HG02571 (cell line): ENCODE data around the gene GAB1.
"Not testable (repeated sequence)": the region's sequence is repeated elsewhere in the genome, so short reads cannot be mapped to it uniquely, and the experiment has no call there.

Experiments used
- ATAC-seq: cut with Tn5 transposase; IDR thresholded peaks from one replicate; pipeline ENCODE4 v1.9.1; 2021; ENCODE audit warnings: mild to moderate bottlenecking, moderate library complexity; ENCODE audit not compliant: unreplicated experiment

The GAB1 gene

DNA sequence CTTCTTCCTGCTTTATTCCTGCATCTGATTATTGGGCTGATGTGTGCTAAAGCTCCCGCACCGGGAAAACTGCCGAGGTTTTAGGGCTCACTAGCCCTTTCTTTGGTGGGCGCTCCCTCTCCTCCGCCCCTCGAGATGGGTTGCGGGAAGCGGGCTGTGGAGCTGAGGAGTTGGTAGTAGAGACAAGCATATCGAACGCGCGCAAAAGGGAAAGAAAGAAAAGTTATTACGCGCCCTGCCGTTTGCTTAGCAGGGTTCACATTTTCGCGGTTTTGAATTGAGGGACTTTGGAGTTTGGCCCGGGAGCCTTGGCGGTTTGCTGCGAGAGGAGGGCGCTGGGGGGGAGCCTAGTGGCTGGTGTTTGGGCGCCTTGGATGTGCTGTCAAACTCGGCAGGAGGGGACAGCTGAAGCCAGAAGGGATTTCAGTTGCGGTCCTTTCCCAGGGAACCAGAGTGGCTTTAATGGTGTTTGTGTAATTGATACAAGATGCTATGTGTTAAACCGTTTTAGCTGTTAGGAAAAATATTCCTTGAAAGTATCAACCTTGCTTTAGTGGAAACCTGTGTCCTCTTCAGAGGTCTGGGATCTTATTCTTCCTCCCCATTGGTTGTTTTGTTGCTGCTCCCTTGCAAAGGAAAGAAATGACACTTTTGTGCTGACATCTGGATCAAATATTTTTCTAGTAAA is 1.1 kb downstream of the GAB1 start:
- ATAC-seq, result no peak

DNA sequence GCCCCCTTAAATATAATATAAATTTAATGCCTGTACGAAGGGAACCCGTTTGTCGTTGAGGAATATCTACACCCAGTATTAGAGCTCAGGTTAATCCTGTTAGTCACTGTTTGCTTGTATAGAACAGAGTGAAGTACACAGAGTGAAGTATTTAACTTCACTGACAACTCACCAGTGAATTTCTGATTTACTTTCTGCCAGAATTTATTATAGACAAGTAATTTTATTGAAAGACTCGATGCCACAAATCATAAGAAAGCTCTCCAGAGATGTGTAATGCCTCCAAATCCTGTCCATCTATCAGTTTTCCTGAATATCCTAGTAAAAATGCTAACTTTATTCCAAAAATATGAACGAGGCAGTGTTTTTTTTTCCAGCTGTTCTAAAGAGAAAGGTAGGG is 1.6 kb downstream of the GAB1 start:
- ATAC-seq, result no peak

DNA sequence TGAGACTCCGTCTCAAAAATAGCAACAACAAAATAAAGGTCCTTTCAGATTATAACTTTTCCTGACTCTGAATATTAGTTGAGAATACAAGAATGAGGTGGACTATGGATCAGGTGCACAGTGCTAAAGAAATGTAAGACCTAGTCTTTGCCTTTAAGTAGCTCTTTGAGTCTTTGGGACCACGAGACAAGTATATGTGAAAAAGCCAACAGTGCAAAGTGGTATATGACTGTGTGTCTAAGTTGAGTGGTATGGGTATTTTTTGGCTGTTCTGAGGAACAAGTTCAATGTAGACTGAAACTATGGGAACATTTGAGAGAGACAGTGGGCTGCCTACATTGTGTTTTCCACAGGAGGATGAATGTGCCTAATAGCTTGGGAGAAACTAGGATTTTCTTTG is 2.8 kb downstream of the GAB1 start:
- no peak for ATAC-seq

DNA sequence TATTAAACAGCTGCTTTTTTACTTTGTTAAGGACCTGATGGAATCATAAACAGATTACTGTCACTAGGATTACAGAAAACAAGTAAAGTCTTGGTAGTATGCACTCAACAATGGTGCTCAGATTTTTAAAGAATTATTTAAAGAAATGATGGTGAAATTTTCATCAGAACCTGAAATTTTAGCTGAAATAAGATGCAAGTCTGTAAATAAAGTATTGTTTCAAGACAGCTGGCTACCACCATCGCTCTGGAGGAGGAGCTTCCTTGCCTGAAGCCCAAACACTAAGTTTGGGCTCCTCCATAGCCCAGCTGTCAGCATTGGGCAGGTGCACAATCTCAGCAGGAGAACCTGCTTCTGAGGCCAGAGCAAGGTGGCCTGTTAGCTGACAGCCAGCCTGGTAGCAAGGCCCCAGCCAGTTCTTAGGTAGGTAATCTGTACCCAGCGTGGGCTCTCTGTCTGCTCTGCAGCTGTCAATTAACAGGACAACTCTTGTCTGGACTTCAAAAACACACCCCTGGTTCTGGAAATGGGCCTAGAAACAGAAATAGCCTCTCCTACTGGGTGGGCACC is 4.6 kb downstream of the GAB1 start:
- ATAC-seq, result no peak

DNA sequence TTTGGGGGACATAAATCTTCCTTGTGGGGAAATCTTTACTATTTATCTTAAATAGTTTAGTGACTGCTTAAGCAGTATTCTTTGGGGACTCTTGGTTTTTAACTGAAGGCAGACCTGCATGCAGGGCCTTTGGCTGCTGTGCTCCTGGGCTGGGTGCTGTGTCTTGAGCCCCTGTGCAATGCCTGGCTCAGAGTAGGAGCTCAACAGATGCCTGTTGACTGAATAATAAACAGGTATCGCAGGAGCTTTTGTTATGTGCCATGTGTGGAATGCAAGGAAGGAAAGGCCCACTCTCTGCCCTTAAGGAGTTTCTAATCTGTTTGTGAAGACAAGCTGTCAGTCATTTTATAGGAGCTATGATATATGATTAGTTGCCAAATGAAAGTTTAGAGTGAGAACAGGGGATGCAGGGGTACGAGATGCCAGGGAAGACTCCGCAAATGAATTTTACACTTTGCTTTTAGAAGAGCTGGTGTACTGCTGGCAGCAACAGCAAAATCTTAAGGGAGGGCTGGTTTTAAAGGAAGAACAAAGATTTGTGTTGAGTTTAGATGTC is 6.7 kb downstream of the GAB1 start:
- ATAC-seq, result no peak

DNA sequence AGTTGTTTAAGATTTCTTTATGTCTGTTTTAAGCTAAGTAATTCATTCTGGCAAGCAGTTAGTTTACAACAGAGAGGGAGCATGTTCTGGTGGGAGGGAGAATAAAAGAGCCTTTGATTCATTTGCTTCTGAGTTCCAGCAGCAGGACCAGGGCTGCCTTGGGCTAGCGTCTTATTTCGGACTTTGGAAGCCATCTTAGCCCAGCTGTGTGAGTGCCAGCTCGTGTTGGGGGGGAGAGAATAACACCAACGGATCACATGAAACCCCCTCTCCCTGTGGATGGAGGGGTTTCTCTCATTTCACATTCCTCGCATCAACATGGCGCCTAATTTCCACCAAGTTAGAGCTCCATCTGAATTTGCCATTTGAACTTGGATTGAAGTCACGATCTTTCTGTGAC is 7.4 kb downstream of the GAB1 start:
- no peak for ATAC-seq

DNA sequence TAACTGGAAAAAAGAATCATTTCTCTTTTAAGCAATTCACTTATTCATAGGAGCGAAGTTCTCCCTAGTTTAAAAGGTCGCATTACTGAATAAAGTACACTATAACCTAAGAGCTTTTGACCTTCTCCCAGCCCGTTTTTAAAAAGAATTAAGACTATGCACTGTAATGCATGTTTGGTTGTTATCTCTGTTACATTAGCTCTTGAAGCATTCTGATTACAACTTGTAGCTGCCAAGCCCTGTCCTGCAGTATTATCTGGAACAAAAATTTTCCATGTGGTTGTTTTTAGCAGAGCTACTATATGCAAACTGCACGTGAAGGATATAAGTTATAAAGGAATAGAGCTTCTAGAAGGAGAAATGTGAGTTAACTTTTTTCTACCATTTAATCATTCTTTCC is 8.1 kb downstream of the GAB1 start:
- ATAC-seq, result no peak

DNA sequence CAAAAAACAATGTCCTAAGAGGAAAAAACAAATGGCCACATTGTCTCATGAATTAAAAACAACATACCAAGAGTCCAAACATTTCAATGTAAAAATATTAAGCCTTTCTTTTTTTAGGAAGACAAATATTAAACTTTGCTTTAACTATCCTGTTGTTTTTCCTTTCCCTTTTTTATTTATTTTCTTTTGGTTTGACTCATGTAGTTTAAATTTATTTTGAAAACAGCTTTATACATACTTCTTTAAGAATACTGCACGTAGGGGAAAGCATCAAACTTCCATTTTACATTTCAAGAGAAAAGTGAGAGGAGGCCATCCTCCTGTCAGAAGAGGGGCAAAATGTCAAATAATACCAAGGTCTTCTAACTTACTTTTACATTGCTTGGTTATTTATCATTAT is 8.7 kb downstream of the GAB1 start:
- no peak for ATAC-seq

DNA sequence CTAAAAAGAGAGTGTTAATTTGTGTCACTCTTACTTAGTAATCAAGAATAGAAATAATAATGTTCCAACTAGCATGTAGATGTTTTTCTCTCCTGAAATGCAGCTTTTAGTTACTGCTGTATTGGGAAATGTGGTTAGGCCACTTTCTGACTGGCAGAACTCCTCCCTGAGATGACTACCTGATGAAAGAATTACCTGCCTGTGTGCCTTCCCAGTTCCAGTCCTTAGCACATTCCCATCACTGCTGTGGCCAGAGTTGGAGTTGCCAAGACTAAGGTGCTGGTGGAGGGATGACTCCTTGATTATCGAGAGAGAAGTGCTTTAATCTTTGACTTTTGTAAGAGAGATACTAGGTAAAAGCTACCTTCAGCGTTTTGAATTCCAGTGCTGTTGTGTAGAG is 9.5 kb downstream of the GAB1 start:
- ATAC-seq, result no peak

DNA sequence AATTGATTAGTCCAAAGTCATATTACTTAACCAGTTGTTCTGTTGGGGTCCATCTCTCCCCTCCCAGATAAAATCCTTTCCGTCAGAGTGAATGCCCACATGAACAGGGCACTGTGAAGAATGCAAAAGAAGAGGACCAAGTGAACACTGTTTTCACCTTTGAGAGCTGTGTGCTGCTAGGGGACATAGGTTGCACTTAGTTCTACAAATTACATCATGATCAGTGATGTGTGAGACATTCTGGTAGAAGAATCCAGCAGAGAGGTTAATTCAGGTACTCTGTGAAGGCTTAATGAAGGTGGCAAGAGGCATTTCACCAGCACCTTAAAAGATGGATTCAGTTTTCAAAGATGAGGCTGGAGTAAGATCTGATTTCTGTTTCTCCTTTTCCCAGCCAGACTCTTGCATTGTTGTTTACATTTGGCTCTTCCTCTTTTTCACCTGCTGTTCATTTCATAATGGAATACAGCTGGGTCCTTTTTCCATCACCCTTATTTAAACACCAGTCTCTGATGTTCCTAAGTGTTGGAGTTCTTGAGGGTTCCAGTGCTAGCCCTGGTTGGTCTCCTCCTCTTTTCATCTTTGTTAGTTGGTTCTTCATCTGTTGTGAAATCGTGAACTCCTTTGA is 10.9 kb downstream of the GAB1 start:
- ATAC-seq, result no peak

DNA sequence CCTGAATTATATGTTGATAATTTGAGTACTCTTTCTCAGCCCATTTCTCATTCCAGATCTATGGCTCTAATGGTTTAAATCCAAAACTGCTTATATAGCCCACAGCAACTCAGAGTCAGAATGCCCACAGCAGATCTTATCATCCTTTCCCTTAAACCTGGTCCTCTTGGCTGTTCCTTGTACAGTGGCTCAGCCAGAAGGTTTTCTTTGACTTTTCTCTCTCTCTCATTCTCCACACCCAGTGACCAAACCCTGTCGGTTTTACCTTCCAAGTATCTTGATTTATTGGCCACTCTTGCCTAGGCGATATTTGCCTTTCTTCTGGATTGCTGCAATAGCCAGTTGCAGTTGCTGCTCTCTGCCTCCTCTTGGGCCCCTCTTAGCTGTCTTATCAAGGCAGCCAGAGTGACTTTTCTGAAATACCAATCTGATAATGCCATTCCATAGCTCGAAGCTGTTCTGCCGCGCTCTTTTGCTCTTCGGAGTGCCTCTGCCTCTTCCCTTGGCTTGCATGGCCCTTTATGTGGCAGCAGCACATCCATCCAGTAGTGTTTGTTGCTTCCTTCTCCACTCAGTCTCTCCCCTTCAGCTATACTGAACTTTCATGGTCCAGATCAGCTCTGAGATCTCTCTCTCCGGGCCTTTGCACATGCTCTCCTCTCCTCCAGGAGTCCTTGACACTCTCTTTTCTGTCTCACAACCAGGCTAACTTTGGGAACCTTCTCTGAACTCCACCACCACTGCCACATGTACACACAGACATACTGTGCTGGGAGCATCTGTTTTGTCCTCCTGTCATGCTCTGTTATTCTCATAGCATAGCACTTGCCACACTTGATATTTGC is 11.8 kb downstream of the GAB1 start:
- no peak for ATAC-seq

DNA sequence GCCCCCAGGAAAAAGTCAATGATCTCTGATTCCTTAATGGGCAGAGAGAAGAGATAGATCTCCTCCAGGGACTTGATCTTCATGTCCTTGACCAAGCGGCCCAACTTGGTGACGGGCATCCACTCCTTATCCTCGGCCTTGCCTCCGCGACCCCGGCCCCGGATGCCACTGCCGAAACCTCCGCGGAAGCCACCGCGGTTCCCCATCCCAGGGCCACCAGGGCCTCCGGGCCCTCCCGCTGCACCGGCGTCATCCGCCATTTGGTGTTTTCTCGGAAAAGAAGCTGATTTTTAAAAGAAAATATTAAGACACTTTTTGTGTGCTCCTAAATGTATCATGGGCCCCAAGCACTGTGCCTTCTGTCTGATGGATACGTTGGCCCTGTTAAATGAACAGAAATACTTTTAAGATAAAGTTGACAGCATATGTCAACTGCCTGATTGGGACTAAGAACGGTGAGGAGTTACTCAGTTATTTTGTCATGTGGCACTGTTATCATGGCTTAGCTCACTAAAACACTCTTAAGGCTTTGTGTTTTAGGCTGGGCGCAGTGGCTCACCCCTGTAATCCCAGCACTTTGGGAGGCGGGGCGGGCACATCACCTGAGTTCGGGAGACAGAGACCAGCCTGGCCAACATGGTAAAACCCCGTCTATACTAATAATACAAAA is 13.3 kb downstream of the GAB1 start:
- ATAC-seq, result not testable (repeated sequence)

DNA sequence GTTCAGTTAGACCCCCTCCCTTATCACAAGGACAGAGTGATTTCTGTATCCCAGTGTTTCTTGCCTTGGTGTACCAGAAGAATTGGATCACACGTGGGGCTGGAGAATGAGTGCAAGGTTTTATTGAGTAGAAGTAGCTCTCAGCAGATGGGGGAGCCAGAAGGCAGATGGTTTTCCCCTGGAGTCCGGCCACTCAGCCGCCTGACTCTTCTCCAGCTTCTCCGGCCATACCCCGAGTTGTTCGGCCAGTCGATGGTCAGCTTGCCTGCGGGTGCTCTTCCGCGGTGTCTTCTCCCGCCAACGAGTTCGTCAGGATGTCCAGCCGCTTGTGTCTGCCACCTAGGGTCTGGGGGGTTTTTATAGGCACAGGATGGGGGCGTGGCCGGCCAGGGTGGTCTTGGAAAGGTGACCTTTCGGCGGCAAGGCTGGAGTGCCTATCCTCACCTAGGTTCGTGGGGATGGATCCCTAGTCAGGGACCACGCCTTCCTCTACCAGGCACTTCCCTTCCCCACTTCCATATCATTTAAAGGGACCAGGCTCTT is 14.5 kb downstream of the GAB1 start:
- no peak for ATAC-seq

DNA sequence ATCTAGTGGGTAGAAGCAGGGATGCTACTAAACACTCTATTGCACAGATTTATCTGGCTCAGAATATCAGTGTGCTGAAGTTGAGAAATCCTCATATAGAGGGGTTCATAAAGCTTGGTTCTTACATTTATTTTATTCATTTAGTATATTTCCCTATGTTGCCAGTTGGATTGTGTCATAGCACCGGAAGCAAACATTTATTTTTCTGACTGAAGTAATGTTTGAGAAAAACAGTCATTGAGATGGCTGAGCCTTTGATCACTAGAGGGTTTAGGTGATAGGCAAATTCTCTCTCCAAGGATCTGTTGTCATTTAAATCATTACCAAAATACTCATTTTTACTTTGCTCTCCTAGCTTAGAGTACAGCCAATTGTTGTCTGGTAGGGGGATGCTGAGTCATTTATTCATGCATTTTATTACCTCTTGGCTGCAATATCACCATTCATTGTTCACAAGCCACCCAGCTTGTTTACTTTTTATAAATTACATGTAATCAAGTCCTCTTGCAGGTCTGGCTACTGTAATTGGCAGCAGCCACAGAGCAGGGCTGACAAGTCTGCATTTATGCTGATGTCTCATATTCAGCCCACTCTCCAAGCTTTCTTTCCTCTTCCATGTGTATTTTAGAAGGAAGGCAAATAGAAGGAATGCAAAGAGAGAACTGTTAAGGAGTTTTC is 15.2 kb downstream of the GAB1 start:
- ATAC-seq, result no peak

DNA sequence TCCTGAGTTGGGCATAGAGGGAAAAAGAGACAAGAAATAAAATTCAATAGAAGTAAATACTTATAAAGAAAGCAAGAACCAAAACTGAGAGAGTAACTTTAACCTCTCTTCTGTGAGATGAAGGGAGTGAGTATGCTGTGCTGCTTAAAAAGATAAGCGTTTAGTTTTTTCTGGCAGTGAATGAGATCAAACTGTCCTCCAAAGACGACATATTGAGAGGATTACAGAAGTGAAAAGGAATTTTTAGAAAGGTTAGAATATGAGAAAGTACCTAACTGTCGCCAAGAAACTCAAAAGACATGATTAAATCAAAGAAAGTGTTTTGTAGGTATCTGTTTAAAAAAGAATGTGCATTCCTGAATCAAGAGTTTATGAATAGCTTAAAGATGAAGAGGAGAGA is 16.0 kb downstream of the GAB1 start:
- ATAC-seq, result no peak

DNA sequence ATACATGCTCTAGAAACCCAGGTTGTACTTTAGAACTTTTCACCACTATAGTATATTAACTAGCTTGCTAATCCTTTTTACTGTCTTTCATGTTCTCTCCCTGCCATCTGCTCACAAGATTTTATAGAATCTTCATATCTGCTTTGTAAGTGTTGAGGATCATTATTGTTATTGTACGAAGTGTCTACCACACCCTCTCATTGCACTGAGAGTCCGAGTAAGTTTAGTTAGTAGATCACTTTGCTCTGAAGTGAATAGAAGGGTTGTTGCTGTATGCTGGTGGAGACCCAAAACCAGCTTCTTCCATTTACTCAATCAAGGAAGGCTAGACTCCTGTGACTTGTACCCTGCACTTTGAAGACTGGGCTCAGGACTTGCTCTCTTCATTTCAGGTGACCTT is 17.1 kb downstream of the GAB1 start:
- no peak for ATAC-seq

DNA sequence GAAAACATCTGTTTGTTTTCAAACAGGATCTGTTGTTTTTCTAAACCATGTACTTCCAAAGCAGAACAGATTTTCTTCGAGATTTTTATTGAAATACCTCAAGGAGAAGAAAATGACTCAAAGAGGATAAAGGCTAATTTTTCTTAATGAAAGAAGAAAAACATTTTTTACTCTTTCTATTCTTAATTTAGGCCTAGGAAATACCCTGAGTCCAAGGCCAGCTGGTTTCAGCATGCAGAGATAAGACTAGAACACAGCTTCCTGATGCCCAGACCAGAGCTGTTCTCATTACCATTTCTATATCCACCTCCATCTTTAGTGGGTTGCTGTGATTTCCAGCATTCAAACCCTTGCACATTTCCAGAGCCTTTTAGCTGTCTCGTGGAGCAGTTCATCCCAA is 18.3 kb downstream of the GAB1 start:
- ATAC-seq, result peak; percentile 38

DNA sequence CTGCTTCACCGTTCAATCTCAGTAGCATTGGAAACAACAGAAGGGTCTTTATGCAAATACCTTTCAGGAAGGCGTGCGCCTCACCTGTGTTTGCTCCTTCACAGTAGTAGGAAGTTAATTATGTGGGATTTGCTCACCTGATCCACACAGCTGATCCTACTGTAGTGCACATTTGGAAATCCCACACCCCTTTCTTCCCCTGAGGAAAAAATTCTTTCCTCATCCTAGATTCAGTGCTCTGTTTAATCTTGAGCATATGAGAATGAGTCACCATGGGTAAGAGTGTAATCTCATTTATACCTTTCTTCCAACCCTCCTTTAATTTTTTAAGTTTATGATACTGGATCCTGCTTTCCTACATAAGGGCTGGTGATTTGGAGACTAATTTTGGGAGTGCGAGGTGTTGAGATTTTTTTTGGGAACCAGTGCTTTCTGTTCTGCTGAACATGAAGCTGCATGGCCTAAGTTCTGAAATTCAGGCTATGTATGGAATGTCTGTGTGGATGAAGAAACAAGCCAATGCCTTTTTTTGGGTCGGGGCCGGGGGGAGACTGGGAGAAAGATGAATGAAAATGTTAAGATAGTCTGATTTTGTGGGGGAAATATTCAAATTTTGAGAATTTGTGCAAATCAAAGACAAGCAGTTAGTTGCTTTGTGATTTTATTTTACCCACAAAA is 19.0 kb downstream of the GAB1 start:
- ATAC-seq, result no peak

DNA sequence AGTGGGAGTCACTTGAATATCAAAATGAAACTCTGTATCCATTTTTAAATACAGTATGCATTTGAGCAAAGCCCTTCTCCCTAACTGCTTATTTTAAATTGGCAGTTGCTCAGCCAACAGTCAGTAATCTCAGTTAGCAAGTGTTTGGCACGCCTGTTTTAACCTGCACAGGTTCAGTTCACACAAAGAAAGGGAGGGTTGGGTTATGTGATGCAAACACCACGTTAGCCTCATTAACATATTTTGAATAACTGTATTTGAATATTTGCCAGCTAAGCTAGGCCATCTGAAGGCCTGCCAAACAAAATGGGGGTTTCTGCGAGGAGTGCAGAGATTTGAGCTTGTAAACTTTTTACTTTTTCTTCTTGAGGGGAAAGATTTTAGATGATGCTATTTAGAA is 19.8 kb downstream of the GAB1 start:
- ATAC-seq, result no peak
